NCI-H1092 treated with DMSO at 0.1 percent for 48 hours (cell line): ENCODE results near the gene ARHGAP31.
A peak's percentile ranks its signal among the peaks of the same experiment; 100 is the strongest.

Experiments used
- DNase-seq: peaks from one replicate; lab custom pipeline; 2025; lab: John Stamatoyannopoulos, UW

Gene ARHGAP31

GRCh38 chr3:119382134-119382533 lies 88.0 kb downstream of the ARHGAP31 start:
- no peak for DNase-seq

- DNase-seq = peak; percentile 6
Observed at GRCh38 chr3:119388577-119388976, 94.4 kb downstream of the ARHGAP31 start.

GRCh38 chr3:119395923-119396358 lies 101.8 kb downstream of the ARHGAP31 start:
- DNase-seq = no peak

- DNase-seq = no peak
Observed at GRCh38 chr3:119396870-119397269, 102.7 kb downstream of the ARHGAP31 start.

- no peak for DNase-seq
Observed at GRCh38 chr3:119400466-119400865, 106.3 kb downstream of the ARHGAP31 start.

- no peak for DNase-seq
Observed at GRCh38 chr3:119401069-119401468, 106.9 kb downstream of the ARHGAP31 start.

GRCh38 chr3:119401503-119402440 lies 107.6 kb downstream of the ARHGAP31 start:
- no peak for DNase-seq

- no peak for DNase-seq
Observed at GRCh38 chr3:119402791-119403190, 108.6 kb downstream of the ARHGAP31 start.

- no peak for DNase-seq
Observed at GRCh38 chr3:119403201-119403600, 109.0 kb downstream of the ARHGAP31 start.

GRCh38 chr3:119405315-119405714 lies 111.1 kb downstream of the ARHGAP31 start:
- no peak for DNase-seq

GRCh38 chr3:119408243-119408950 lies 114.2 kb downstream of the ARHGAP31 start:
- DNase-seq = no peak

- DNase-seq = no peak
Observed at GRCh38 chr3:119409844-119410243, 115.7 kb downstream of the ARHGAP31 start.

- no peak for DNase-seq
Observed at GRCh38 chr3:119413603-119414280, 119.6 kb downstream of the ARHGAP31 start.

- DNase-seq = no peak
Observed at GRCh38 chr3:119416873-119417272, 122.7 kb downstream of the ARHGAP31 start.

GRCh38 chr3:119417771-119418512 lies 123.8 kb downstream of the ARHGAP31 start:
- no peak for DNase-seq

- DNase-seq = no peak
Observed at GRCh38 chr3:119418641-119419040, 124.5 kb downstream of the ARHGAP31 start.

- no peak for DNase-seq
Observed at GRCh38 chr3:119420196-119420595, 126.0 kb downstream of the ARHGAP31 start.

GRCh38 chr3:119427669-119428068 lies 133.5 kb downstream of the ARHGAP31 start:
- DNase-seq = no peak

- DNase-seq = no peak
Observed at GRCh38 chr3:119428538-119428937, 134.4 kb downstream of the ARHGAP31 start.

- no peak for DNase-seq
Observed at GRCh38 chr3:119433613-119434325, 139.6 kb downstream of the ARHGAP31 start.

GRCh38 chr3:119434703-119435102 lies 140.5 kb downstream of the ARHGAP31 start:
- DNase-seq = no peak
